Measurements from ENCODE around the gene TNS3.
A peak's percentile ranks its signal among the peaks of the same experiment; 100 is the strongest.
"Not testable (repeated sequence)": the region's sequence is repeated elsewhere in the genome, so short reads cannot be mapped to it uniquely, and the experiment has no call there.

The TNS3 gene

GRCh38 chr7:47444376-47445098 lies 137.4 kb downstream of the TNS3 start:
- DNase-seq, result peak; percentile 13

- DNase-seq, result no peak
Observed at GRCh38 chr7:47443049-47443448, 138.9 kb downstream of the TNS3 start.

GRCh38 chr7:47442605-47442865 lies 139.4 kb downstream of the TNS3 start:
- no peak for DNase-seq

GRCh38 chr7:47441796-47442604 lies 139.9 kb downstream of the TNS3 start:
- no peak for DNase-seq

DNA sequence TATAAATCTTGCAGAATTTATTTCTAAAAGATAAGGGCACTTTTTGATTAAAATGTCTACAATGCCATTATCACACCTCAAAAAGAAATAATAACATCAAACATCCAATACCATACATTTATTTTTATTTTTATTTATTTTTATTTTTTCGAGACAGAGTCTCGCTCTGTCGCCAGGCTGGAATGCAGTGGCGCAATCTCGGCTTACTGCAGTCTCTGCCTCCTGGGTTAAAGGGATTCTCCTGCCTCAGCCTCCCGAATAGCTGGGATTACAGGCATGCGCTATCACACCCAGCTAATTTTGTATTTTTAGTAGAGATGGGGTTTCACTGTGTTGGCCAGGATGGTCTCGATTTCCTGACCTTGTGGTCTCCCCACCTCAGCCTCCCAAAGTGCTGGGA lies 140.9 kb downstream of the TNS3 start:
- not testable (repeated sequence) for DNase-seq

GRCh38 chr7:47440320-47440719 lies 141.6 kb downstream of the TNS3 start:
- DNase-seq, result no peak

DNA sequence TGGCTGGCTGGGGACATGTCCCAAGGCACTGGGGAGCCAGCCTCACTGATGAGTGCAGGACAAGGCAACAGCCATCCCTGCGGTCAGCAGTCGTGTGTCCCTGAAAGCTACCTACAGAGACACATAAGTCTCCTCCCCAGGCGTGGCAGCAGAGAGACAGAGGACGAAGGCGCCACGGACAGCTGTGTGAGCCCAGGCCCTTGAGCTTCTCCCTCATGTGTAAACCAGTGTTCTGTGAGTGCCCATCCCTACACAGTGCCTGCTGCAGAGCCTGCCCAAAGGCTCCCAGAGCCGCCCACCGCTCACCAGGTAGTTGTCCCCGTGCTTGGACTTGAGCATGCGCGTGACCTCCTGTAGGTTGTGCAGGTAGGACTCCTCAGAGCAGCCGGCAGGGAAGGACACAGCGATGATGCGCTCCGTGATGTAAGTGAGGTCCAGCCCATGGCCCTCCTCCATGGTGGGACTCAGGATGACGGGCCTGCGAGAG lies 142.7 kb downstream of the TNS3 start:
- no peak for DNase-seq

- no peak for DNase-seq
Observed at GRCh38 chr7:47438411-47439029, 143.4 kb downstream of the TNS3 start.

DNA sequence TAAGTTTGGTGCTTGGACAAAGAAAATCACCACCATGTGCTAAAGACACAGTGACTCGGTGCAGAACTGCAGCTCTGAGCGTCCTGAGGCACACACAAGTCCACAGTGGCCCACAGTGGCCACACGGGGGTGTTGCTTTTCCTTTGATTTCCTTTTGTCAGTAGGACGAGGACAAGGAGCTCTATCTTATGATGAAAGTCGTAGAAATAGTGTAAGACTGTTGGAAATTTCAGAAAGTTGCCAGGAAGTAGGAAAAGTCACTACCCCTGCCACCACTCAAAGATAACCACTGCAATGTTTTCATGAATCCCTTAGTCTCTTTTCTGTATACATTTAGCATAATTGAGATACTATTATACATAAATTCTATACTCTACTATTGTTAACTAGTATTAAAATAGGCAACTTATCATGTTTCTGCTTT lies 146.0 kb downstream of the TNS3 start:
- peak; percentile 19 for DNase-seq

DNA sequence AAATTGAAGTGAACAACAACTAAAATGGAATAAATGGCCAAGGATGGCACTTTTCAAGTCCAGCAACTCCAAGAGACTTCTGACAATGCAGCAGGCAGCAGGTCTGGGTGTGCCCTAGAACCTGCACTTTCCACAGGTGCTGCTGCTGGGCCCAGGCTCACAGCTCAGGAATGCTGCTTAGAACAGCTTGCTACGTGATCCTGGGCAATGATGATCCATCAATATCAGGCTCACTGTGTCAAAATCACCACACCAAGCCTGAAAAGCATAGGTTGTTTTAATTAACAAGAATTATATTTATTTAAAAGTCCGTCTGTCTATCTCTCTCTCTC lies 148.4 kb downstream of the TNS3 start:
- no peak for DNase-seq

DNA sequence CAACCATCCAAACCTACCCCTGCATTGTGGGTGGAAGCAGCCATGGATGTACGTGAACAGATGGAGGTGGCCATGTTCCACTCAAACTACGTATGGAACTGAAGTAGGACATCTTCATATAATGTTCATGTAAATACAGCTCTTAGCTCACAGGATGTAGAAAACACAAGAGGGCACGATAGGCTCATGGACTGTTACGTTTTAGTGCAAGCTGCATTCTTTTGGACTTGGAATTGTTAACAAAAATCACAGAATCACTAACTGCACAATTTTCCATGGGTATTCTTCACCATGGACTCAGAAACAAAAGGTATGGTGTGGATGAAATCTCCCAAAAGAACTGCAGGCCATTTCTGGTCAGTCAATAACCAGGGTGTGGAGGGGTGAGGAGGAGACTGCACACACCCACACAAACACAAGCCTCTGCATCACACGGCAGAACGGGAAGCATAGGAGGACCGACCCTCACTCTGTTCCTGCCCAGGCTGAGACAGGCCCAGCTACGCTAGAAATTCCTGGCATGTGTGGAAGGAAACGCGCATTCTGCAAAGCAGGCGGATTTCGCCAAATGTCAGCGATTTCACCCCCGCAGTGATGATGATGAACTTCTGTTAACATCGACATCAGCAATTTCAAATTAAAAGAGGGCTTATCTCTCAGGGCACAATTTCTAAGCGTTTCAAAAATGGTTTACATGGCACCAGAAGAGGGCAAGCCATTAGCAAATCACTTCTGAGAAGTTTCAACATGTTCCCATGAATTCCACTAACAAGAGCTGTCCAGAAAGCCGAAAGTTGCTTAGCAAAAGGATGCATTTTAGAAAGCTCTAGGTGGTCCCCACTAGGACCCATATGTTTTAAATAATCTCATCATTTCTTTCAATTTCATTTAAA lies 149.0 kb downstream of the TNS3 start:
- no peak for DNase-seq

DNA sequence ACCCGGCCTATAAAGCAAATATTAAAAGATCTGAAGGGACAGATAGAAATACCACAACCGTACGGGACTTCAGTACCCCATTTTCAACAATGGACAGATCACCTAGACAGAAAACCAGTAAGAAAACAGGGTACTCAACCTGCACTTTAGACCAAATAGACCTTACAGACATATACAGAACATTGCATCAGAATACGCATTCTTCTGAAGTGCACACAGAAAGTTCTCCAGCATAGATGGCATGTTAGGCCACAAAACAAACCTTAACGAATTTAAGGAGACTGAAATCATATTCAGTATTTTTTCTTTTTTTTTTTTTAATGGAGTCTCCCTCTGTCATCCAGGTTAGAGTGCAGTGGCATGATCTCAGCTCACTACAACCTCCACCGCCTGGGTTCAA lies 151.5 kb downstream of the TNS3 start:
- DNase-seq, result no peak

GRCh38 chr7:47428768-47429472 lies 153.0 kb downstream of the TNS3 start:
- no peak for DNase-seq

GRCh38 chr7:47428052-47428767 lies 153.7 kb downstream of the TNS3 start:
- peak; percentile 23 for DNase-seq

GRCh38 chr7:47427051-47427643 lies 154.8 kb downstream of the TNS3 start:
- DNase-seq, result no peak

DNA sequence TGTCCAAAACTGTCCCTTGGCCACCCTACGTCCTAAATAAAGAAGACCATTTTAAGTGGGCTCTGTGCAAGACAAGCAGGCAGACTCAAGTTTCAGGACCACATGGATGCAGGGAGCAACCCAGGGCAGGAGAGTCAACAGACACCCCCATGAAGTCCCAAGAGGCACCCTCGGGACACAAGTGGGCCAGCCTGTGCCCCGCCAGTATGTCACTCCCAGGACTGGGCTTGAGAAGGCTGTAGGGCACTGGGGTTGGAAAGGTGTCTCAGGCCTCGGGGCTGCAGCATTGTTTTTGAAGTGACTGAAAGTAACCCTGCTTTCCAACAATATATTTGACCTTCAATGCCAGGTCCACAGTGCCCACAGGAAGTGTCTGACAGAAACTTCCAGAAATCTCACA lies 157.4 kb downstream of the TNS3 start:
- DNase-seq, result no peak

GRCh38 chr7:47423196-47423595 lies 158.7 kb downstream of the TNS3 start:
- DNase-seq, result no peak

DNA sequence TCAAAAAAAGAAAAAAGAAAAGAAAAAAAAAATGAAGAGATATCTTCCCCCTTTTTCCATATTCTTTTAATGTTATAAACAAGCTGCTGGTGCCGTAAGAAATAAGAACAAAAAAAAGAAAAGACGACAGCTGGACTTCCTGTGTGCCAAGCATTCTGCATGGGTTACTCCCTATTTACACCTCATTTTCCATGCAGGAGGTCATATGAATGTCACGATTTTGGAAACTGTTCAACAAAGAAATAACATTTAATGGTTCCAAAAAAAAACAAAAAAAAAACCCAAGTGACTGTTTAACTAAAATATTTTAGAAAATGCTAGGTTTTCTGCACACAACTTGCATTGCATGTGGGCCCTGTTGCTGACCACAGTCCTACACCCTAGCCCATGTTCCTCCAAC lies 159.3 kb downstream of the TNS3 start:
- DNase-seq, result peak; percentile 5

GRCh38 chr7:47421456-47421855 lies 160.5 kb downstream of the TNS3 start:
- DNase-seq, result no peak

DNA sequence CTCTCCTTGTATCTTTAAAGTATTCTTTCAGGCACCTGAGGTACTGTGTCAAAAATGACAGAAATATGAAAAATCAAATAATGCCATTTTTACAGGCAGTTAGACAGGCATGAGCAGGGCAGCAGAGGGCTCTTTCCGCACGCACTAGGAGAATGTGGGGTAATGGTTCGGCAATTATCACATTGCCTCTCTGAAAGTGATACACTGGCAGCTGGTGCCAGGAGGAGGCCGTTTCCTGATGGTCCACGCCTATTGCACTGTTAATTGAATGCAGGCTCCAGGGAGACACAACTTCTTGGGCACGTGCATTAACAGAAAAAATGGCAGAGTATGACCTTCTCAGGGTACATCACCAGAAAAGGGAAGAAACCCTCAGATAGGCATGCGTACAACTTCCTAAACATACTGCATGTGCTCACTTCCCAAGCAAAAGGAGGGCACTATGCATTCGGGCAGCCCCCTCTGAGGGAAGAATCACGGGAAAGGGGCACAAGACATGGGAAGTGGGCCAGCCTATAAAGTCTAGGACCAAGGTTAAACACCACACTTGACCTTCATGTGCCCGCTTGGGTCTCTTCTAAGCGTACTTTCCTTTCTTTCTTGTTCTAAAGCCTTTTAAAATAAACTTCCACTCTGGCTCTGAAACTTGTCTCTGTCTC lies 161.7 kb downstream of the TNS3 start:
- peak; percentile 18 for DNase-seq

GRCh38 chr7:47419471-47419870 lies 162.4 kb downstream of the TNS3 start:
- DNase-seq, result no peak
